ENCODE results near the gene MAD1L1. TPM values are rescaled to one million over a fixed set of nuclear protein-coding genes. Genes with fewer than 3 reads are reported as not detected.

The MAD1L1 gene
- total RNA-seq, 1 experiment from 2014 or later: 43.8 TPM

- TF ChIP-seq FOXJ3 (CRISPR knock-in tag; IDR thresholded peaks at IDR 0.05; ENCODE audit: borderline replicate concordance): no peak
- TF ChIP-seq NR3C1 (CRISPR knock-in tag; conservative IDR thresholded peaks at IDR 0.05; ENCODE audit: low read depth): no peak
- no peak for TF ChIP-seq NR1H2 (CRISPR knock-in tag; IDR thresholded peaks at IDR 0.05)
These were observed 184.2 kb downstream of the MAD1L1 start (continued) for GRCh38 chr7:2048531-2048930.

DNA sequence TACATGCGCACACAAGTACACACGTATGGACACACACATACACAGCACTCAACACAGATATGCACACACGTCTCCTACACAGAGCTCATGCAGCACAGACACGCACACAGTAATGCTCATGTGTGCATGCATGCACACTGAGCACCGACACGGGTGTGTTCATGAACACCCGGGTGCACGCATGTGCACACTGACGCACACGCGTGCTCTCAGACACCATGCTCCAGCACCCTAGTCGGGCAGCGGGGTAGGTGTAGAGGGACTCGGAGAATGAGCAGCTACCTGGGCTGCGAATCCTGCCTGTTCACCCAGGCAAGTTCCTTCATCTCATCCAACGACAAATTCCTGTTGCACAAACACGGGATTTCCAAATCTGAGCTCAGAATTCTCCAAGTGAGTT is 184.7 kb downstream of the MAD1L1 start:
- H3K9me3 Mint-ChIP-seq: peaks cover 3% of the 10 kb centered on the region
- ChIA-PET CTCF (no interaction called here), POLR2A (no interaction called here)
- DNase-seq (ENCODE audit: low spot score) (no peak), ATAC-seq (no peak)
- H3K27me3 Mint-ChIP-seq (ENCODE audit: low read depth): no peaks in the 10 kb centered on the region
- peaks cover 4% of the 10 kb centered on the region for H3K36me3 Mint-ChIP-seq
- H3K4me1 Mint-ChIP-seq: peaks cover 8% of the 10 kb centered on the region
- H3K4me3 Mint-ChIP-seq: no peak overlapping the region
- TF ChIP-seq TP53 (CRISPR knock-in tag; IDR thresholded peaks at IDR 0.05) (no peak), ZNF512 (CRISPR knock-in tag; IDR thresholded peaks at IDR 0.05; ENCODE audit: borderline replicate concordance) (no peak), FOXP4 (CRISPR knock-in tag; IDR thresholded peaks at IDR 0.05) (no peak), MXD4 (CRISPR knock-in tag; IDR thresholded peaks at IDR 0.05; ENCODE audit: borderline replicate concordance) (no peak), NFE2L1 (CRISPR knock-in tag; IDR thresholded peaks at IDR 0.05) (no peak), ESRRA (CRISPR knock-in tag; IDR thresholded peaks at IDR 0.05; ENCODE audit: borderline replicate concordance) (no peak), ETV6 (CRISPR knock-in tag; IDR thresholded peaks at IDR 0.05) (no peak), RORB (CRISPR knock-in tag; IDR thresholded peaks at IDR 0.05) (no peak), ZNF423 (CRISPR knock-in tag; IDR thresholded peaks at IDR 0.05) (no peak), JUN (CRISPR knock-in tag; IDR thresholded peaks at IDR 0.05) (no peak), ZNF671 (CRISPR knock-in tag; IDR thresholded peaks at IDR 0.05) (no peak), USF1 (CRISPR knock-in tag; IDR thresholded peaks at IDR 0.05) (no peak)
- TF ChIP-seq, protein P1, sequence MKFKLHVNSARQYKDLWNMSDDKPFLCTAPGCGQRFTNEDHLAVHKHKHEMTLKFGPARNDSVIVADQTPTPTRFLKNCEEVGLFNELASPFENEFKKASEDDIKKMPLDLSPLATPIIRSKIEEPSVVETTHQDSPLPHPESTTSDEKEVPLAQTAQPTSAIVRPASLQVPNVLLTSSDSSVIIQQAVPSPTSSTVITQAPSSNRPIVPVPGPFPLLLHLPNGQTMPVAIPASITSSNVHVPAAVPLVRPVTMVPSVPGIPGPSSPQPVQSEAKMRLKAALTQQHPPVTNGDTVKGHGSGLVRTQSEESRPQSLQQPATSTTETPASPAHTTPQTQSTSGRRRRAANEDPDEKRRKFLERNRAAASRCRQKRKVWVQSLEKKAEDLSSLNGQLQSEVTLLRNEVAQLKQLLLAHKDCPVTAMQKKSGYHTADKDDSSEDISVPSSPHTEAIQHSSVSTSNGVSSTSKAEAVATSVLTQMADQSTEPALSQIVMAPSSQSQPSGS (CRISPR knock-in tag; IDR thresholded peaks at IDR 0.05; ENCODE audit: borderline replicate concordance, low read depth): no peak
- TF ChIP-seq, protein P2, sequence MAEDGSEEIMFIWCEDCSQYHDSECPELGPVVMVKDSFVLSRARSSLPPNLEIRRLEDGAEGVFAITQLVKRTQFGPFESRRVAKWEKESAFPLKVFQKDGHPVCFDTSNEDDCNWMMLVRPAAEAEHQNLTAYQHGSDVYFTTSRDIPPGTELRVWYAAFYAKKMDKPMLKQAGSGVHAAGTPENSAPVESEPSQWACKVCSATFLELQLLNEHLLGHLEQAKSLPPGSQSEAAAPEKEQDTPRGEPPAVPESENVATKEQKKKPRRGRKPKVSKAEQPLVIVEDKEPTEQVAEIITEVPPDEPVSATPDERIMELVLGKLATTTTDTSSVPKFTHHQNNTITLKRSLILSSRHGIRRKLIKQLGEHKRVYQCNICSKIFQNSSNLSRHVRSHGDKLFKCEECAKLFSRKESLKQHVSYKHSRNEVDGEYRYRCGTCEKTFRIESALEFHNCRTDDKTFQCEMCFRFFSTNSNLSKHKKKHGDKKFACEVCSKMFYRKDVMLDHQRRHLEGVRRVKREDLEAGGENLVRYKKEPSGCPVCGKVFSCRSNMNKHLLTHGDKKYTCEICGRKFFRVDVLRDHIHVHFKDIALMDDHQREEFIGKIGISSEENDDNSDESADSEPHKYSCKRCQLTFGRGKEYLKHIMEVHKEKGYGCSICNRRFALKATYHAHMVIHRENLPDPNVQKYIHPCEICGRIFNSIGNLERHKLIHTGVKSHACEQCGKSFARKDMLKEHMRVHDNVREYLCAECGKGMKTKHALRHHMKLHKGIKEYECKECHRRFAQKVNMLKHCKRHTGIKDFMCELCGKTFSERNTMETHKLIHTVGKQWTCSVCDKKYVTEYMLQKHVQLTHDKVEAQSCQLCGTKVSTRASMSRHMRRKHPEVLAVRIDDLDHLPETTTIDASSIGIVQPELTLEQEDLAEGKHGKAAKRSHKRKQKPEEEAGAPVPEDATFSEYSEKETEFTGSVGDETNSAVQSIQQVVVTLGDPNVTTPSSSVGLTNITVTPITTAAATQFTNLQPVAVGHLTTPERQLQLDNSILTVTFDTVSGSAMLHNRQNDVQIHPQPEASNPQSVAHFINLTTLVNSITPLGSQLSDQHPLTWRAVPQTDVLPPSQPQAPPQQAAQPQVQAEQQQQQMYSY (CRISPR knock-in tag; IDR thresholded peaks at IDR 0.05): no peak
- H3K27ac Mint-ChIP-seq: no peak overlapping the region
